ENCODE data around the gene DUSP9. TPM values are rescaled to one million over a fixed set of nuclear protein-coding genes. Genes with fewer than 3 reads are reported as not detected.
A peak's percentile ranks its signal among the peaks of the same experiment; 100 is the strongest.

Gene DUSP9
- total RNA-seq, 3 donors from 2014 or later: 0.11 to 0.42 (median 0.33) TPM

GRCh38 chrX:153609917-153610835 lies 36.8 kb upstream of the DUSP9 start:
- Mint-ChIP-seq H3K4me1 (ENCODE audit: low read depth) (peaks cover 17% of the 10 kb centered on the region), H3K9me3 (no peaks in the 10 kb centered on the region), H3K36me3 (ENCODE audit: insufficient read depth) (no peaks in the 10 kb centered on the region), H3K4me3 (peak overlapping the region; percentile 81), H3K27me3 (ENCODE audit: low read depth) (no peaks in the 10 kb centered on the region)
- ATAC-seq: peak; percentile 94 to 95
- peak; percentile 75 for DNase-seq

DNA sequence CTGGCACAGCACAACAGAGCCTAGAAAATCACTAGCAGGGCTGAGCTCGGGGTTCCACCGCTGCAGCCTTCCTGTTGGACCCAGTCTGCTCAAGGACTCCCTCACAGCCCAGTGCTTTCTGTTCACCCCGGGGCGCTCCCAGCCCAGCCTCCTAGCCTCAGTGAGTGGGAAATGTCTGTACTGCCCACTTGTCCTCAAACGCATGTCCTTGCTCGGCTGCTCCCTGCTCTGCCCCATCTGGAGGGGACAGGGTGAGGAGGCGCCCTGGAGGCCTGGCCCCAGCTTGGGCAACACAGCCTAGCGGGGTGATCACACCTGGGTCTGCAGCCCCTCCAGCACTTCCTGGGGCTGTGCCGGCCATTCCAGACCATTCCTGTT lies 36.2 kb upstream of the DUSP9 start:
- no peak for DNase-seq
- peak overlapping the region; percentile 81 for H3K4me3 Mint-ChIP-seq
- no peak for ATAC-seq
- H3K9me3 Mint-ChIP-seq: no peaks in the 10 kb centered on the region
- no peaks in the 10 kb centered on the region for H3K36me3 Mint-ChIP-seq (ENCODE audit: insufficient read depth)
- peaks cover 21% of the 10 kb centered on the region for H3K4me1 Mint-ChIP-seq (ENCODE audit: low read depth)
- H3K27me3 Mint-ChIP-seq (ENCODE audit: low read depth): no peaks in the 10 kb centered on the region

DNA sequence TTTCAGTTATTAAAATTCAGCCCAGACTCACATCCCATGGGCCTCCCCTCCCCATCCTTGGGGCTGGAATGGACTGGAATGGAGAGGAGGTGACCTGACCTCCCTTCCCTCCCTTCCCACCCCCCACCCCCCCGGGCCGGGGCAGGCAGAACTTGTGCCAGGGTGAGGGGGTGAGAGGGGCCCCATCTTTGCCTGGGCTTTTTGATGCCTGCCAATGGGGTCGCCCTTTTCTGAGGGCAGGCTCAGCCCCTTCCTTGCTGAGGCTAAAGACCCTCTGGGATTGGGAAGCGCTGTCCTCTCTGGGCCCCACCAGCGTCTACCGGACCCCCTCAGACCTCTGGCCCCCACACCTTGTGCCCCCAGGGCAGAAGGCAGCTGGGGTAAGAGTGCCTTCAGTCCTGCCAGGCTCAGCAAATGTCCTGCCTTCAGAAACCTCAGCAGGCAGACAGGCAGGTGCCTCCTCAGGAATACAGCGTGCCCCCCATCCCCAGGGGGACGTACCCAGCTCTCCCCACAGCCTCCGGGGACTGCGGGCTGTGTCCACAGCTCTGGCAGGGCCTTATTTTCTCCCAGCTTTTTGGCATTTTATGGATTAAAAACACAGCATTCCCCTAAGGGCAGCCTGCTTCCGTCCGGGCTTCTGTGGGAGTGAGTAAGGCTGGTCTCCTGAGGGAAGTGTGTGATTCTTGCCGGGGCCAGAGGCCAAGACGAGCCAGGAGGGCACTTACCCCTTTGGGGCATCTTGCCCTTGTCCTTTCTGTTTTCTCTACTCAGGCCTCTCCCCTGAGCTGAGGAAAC lies 35.5 kb upstream of the DUSP9 start:
- Mint-ChIP-seq H3K27me3 (ENCODE audit: low read depth) (no peaks in the 10 kb centered on the region), H3K9me3 (no peaks in the 10 kb centered on the region), H3K4me1 (ENCODE audit: low read depth) (peaks cover 21% of the 10 kb centered on the region), H3K36me3 (ENCODE audit: insufficient read depth) (no peaks in the 10 kb centered on the region), H3K4me3 (no peak overlapping the region)
- DNase-seq: no peak
- ATAC-seq: no peak

DNA sequence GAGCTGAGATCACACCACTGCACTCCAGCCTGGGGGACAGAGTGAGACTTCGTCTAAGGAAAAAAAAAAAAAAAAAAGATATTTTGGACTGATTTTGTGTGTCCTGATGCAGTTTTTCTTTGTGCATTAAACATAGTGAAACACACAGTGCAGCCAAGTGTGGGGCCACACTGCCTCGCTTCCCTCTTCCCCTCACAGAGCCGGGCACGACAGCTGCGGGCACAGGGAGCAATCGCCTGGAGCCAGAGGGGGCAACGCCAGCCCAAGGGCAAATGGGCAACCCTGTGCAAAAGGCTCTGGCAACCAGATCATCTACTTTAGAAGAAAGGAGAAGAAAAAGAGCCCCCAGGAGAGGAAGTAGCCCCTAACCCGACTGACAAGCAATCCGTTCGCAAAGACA lies 34.6 kb upstream of the DUSP9 start:
- no peaks in the 10 kb centered on the region for H3K36me3 Mint-ChIP-seq (ENCODE audit: insufficient read depth)
- ATAC-seq (no peak), DNase-seq (no peak)
- H3K9me3 Mint-ChIP-seq: no peaks in the 10 kb centered on the region
- peaks cover 21% of the 10 kb centered on the region for H3K4me1 Mint-ChIP-seq (ENCODE audit: low read depth)
- no peaks in the 10 kb centered on the region for H3K27me3 Mint-ChIP-seq (ENCODE audit: low read depth)
- H3K4me3 Mint-ChIP-seq: no peak overlapping the region

DNA sequence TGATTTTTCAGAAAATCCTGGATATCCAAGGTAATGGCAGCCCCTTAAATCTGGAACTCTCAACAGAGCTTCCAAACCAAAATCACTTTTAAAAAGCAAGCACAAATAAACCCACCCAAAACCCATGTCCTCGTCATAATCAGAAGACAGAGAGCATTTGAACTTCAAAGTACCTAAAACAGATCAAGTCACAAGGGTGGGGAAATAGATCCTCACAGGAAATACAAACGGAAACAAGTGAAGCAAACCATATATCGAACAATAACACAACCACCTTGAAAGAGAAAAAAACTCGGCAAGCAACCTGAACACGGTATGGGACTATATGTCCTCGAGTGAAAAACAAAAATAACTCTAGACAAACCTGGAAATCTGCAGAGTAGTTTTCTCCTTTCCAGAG lies 32.2 kb upstream of the DUSP9 start:
- H3K9me3 Mint-ChIP-seq: no peaks in the 10 kb centered on the region
- H3K27me3 Mint-ChIP-seq (ENCODE audit: low read depth): no peaks in the 10 kb centered on the region
- DNase-seq: no peak
- no peak overlapping the region for H3K4me3 Mint-ChIP-seq
- no peak for ATAC-seq
- H3K4me1 Mint-ChIP-seq (ENCODE audit: low read depth): peaks cover 15% of the 10 kb centered on the region
- H3K36me3 Mint-ChIP-seq (ENCODE audit: insufficient read depth): no peaks in the 10 kb centered on the region

DNA sequence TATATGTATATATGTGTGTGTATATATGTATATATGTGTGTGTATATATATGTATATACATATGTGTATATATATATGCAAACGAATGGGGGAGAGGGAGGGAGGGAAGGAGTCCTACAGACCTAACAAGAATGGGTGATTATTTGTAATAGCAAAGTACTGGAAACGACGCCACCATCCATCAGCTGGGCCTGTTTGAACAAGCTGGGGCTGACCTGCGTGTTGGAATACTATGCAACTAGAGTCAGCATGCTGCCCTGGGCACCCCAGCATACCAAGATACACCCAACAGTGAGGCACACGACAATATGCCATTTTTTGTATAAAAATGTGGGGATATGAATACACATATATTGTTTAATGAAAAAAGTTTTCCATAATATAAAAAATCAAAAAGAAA lies 26.4 kb upstream of the DUSP9 start:
- H3K4me1 Mint-ChIP-seq (ENCODE audit: low read depth): no peaks in the 10 kb centered on the region
- no peaks in the 10 kb centered on the region for H3K9me3 Mint-ChIP-seq
- H3K4me3 Mint-ChIP-seq: no peak overlapping the region
- no peaks in the 10 kb centered on the region for H3K36me3 Mint-ChIP-seq (ENCODE audit: insufficient read depth)
- no peak for DNase-seq
- H3K27me3 Mint-ChIP-seq (ENCODE audit: low read depth): no peaks in the 10 kb centered on the region
- ATAC-seq: no peak

DNA sequence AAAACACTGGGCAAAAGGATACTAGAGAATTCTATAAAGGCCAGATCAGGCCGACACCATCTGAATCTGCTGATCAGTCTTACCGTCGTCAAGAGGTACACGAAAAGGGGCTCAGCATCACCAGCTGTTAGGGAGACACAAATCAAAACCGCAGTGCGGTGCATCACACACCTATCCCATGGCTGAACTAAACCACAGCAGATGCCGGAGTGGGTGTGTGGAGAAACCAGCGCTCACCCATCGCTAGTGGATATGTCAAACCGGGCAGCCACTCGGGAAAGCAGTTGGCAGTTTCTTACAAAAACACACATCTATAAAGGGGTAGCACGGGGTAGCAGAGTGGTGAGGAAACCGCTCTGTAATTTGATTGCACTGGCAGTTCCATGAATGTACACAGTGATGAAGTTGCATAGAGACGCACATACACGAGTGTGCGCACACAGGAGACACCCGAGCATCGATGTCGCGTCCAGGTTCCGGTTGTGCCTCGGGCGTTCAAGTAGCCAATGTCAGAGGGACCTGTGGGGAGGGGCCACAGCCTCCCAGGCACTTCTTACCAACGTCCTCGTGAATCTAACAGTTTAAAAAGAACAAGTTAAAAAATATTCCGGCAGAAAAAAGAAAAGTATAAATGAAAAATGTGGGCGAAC lies 24.9 kb upstream of the DUSP9 start:
- H3K36me3 Mint-ChIP-seq (ENCODE audit: insufficient read depth): no peaks in the 10 kb centered on the region
- no peaks in the 10 kb centered on the region for H3K27me3 Mint-ChIP-seq (ENCODE audit: low read depth)
- H3K4me1 Mint-ChIP-seq (ENCODE audit: low read depth): no peaks in the 10 kb centered on the region
- H3K9me3 Mint-ChIP-seq: no peaks in the 10 kb centered on the region
- DNase-seq: no peak
- ATAC-seq: no peak
- no peak overlapping the region for H3K4me3 Mint-ChIP-seq

DNA sequence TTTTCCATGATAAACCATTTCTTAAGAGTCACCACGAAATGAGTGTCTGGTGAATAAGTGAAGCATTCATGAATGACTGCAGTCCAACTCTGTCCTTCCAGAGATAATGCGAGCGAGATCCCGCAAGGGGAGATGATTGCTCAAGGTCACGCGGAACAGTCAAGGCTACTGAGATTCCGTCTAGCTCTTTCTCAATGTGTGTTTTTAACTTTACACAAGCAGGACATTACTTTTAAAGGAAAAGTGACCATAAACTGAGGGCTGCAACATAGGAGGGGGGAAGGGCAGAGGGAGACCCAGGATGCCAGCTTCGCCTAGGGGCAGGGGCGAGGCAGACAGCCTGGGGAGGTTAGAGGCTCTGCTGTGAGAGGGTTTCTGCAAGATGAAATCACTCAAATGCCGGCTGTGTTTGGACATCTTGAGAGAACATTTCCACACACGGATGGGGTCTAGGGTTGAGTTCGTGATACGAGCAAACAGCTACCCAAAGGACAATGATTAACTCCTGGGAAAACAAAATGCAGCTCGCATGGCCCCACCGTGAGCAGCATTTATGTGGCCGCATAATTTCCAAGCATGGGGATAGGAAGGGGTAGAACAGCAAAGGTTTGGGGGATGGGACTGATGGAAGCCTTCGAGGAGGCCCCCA lies 24.2 kb upstream of the DUSP9 start:
- no peak for DNase-seq
- no peaks in the 10 kb centered on the region for H3K4me1 Mint-ChIP-seq (ENCODE audit: low read depth)
- no peaks in the 10 kb centered on the region for H3K27me3 Mint-ChIP-seq (ENCODE audit: low read depth)
- no peaks in the 10 kb centered on the region for H3K9me3 Mint-ChIP-seq
- H3K36me3 Mint-ChIP-seq (ENCODE audit: insufficient read depth): no peaks in the 10 kb centered on the region
- no peak overlapping the region for H3K4me3 Mint-ChIP-seq
- ATAC-seq: no peak

GRCh38 chrX:153623310-153624029 lies 23.5 kb upstream of the DUSP9 start:
- Mint-ChIP-seq H3K4me3 (no peak overlapping the region), H3K4me1 (ENCODE audit: low read depth) (no peaks in the 10 kb centered on the region), H3K9me3 (no peaks in the 10 kb centered on the region), H3K36me3 (ENCODE audit: insufficient read depth) (no peaks in the 10 kb centered on the region), H3K27me3 (ENCODE audit: low read depth) (no peaks in the 10 kb centered on the region)
- DNase-seq: no peak
- no peak for ATAC-seq

DNA sequence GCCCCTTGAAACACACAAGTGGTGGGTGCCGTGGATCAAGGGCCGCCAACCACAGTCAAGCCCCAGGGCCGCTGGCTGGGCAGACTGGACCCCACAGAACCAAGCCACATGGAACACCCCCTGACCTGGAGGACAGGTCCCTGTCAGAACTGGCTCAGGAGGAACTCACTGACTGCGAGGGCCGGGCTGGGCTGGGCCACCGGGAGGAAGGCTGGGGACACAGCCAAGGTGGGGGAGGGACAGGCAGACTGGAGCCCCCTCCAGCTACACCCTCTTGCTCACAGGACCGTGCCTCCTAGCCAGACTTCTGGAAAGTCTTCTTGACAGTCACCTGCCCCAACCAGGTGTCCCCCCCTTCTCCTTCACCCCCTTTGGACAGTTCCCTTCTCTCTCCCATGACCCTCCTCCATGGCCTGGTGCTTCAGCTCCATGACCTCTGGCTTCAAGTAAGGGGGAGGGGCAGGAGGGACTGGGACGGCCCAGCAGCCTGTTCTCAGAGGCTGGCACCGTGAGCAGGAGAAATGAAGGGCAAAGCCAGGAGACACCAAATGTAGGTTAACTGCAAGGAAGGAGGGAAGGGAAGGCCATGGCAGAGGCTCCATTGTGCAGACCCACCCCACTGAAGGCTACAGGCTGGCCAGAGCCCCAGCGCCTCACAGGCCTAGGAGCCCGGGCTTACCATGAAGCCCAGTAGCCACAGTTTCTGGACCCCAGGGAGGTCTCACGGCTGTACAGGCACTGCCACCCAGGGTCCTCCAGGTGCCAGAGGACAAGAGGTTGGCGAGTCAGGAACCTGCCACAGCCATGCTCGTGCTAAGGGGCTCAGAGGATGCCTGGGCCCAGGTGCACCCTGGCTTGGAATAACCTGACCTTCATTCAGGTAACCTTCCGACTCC lies 22.6 kb upstream of the DUSP9 start:
- DNase-seq: no peak
- Mint-ChIP-seq H3K27me3 (ENCODE audit: low read depth) (no peaks in the 10 kb centered on the region), H3K9me3 (no peaks in the 10 kb centered on the region)

GRCh38 chrX:153625271-153626024 lies 21.6 kb upstream of the DUSP9 start:
- no peaks in the 10 kb centered on the region for H3K36me3 Mint-ChIP-seq (ENCODE audit: insufficient read depth)
- no peaks in the 10 kb centered on the region for H3K27me3 Mint-ChIP-seq (ENCODE audit: low read depth)
- H3K4me3 Mint-ChIP-seq: no peak overlapping the region

More for the DNA sequence above, 22.6 kb upstream of the DUSP9 start:
- ATAC-seq: no peak
- Mint-ChIP-seq H3K4me1 (ENCODE audit: low read depth) (no peaks in the 10 kb centered on the region), H3K36me3 (ENCODE audit: insufficient read depth) (no peaks in the 10 kb centered on the region), H3K4me3 (no peak overlapping the region)

DNA sequence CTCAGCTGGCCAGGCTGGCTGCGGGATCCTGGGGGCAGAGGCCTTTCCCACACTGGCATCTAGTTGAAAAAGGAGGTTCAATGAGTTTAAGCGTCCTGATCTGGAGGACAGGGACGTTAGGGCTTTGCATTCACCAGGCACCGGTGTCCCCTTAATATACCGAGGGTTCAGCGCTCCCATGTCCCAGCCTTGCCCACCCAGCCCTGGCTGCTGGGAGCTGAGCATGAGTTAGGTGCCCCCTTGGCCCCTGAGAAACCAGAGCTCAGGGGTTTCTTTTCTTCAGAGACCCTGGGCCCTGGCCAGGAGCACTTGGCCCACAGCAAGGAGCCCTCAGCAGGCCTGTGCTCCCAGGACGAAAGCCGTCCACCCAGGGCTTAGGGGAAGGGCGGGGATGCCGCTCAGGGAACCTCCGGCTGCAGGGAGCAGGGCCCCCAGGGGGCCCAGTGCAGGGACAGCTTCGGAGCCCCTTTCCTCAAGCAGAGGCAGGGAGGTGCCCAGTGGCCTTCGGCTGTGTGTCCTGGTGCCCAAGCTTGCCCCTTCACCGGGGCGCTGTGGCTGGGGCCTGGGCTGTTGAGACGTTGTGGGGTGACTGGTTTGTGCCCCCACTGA lies 20.9 kb upstream of the DUSP9 start:
- Mint-ChIP-seq H3K4me3 (no peak overlapping the region), H3K36me3 (ENCODE audit: insufficient read depth) (no peaks in the 10 kb centered on the region), H3K4me1 (ENCODE audit: low read depth) (no peaks in the 10 kb centered on the region), H3K27me3 (ENCODE audit: low read depth) (peaks cover under 1% of the 10 kb centered on the region), H3K9me3 (peaks cover 3% of the 10 kb centered on the region)
- ATAC-seq (no peak), DNase-seq (no peak)

More at GRCh38 chrX:153625271-153626024, 21.6 kb upstream of the DUSP9 start:
- Mint-ChIP-seq H3K9me3 (no peaks in the 10 kb centered on the region), H3K4me1 (ENCODE audit: low read depth) (no peaks in the 10 kb centered on the region)
- no peak for DNase-seq
- no peak for ATAC-seq
